GM12892 (cell line): ENCODE measurements around the gene NINL.

Experiments used
- POLR2A ChIP-seq: IDR thresholded peaks from 2 replicates; pipeline ENCODE4 v1.6.1; 2011; ENCODE audit warnings: low read depth, low read length, control low read depth
- POLR2AphosphoS5 ChIP-seq: IDR thresholded peaks from 2 replicates; pipeline ENCODE4 v1.6.1; 2011; ENCODE audit warnings: low read depth, low read length, control low read depth
- TAF1 ChIP-seq: IDR thresholded peaks from 2 replicates; pipeline ENCODE4 v1.6.1; 2011; ENCODE audit warnings: low read depth, mild to moderate bottlenecking, control low read depth, low read length, borderline replicate concordance

- TF ChIP-seq TAF1: no peak
- TF ChIP-seq POLR2A: no peak
- TF ChIP-seq POLR2AphosphoS5: no peak
Measured at GRCh38 chr20:25525295-25525694, 60.0 kb downstream of the NINL start.
